ENCODE data around the gene GOLGB1. TPM values are rescaled to one million over a fixed set of nuclear protein-coding genes. Genes with fewer than 3 reads are reported as not detected.
"Not testable (repeated sequence)": the region's sequence is repeated elsewhere in the genome, so short reads cannot be mapped to it uniquely, and the experiment has no call there.

Gene GOLGB1
- total RNA-seq, 1 experiment from 2014 or later, result 5.0 TPM

DNA sequence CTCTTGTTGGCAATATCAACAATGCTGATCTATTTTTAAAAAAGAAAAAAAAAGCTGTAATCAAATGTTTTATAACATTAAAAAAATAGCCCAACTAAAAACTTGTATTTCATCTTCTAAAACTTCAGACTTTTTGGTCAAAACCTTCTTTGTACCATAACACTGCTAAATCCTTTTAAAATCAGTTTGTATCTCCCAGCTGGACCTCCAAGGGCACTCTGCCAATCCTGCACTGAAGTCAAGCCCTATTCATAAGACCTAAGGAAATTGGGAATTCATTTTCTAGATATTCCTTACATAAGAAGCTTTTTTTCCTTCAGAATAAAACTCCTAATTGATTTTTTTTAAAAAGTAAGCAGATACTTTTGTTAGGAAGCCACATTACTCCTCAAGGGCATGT lies 50.6 kb downstream of the GOLGB1 start:
- in situ Hi-C loops (cut with HindIII; ENCODE audit: low pct_unique_long_range_greater_than_20kb, low sequenced_read_pairs), result no loop called here
- no peak for DNase-seq (ENCODE audit: low read depth)

DNA sequence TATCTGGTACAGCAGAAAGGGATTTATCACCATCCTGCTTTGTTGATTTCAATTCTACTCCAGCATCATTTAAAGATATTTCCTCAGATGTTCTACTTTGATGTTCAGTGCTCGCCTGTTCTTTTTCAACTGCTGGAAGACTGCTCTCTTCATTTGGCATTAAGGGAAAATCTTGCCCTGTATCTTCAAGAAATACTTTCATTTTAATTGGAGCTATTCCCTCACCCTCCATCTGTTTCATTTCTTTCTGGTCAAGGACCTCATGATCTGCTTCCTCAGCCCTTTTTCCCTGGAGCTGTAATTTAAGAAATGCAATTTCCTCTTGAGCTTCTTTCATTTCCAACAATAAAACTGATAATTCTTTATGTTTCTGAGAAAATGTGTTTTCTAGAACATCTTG lies 51.1 kb downstream of the GOLGB1 start:
- in situ Hi-C loops (cut with HindIII; ENCODE audit: low pct_unique_long_range_greater_than_20kb, low sequenced_read_pairs), result no loop called here
- no peak for DNase-seq (ENCODE audit: low read depth)

DNA sequence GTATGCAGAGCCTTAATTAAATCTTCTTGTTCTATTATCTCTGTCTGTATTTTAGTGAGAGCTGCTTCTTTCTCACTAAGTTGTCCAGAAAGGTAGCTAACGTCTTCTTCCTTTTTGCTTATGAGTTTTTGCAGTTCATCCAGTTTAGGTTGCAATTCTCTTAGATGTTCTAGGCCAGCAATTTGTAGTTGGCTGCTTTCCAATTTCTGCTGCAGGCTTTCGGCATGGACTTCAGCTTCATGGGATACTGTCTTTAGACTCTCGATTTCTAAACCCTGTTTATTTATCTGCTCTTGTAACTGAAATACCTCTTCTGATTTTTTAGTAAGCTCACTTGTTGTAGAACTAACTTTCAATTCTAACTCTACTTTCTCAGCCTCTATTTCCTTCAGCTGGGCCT lies 53.4 kb downstream of the GOLGB1 start:
- in situ Hi-C loops (cut with HindIII; ENCODE audit: low pct_unique_long_range_greater_than_20kb, low sequenced_read_pairs), result no loop called here
- no peak for DNase-seq (ENCODE audit: low read depth)

DNA sequence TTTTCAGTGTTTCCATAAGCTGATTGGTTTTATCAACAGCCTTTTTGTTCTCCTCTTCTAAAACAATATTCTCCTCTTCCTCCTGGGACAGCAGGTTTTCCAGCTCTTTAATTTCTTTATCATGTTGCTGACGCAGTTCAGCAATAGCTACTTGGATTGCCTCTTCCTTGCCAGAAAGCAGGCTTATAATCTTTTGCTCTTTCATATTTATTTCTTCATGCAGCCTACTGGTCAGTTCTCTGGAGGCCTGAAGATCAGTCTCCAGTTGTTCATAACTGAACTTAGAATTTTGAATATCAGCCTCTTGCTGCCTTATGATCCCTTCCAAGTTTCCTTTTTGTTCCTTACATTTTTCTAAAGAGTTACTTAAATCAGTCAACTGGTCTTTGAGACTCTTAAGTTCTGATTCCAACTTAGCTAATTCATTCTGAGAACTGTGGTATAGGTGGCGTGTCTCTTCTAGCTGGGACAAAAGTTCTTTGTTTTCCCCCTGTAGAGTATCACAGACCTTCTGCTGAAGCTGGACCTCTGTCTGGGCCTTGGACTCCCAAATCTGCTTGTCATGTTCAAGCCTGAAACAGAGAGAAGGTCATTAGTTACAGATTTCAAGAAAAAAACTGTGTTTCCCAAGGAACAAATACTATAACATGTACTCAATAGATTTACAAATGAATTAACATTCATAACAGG lies 57.4 kb downstream of the GOLGB1 start:
- in situ Hi-C loops (cut with HindIII; ENCODE audit: low pct_unique_long_range_greater_than_20kb, low sequenced_read_pairs), result no loop called here

DNA sequence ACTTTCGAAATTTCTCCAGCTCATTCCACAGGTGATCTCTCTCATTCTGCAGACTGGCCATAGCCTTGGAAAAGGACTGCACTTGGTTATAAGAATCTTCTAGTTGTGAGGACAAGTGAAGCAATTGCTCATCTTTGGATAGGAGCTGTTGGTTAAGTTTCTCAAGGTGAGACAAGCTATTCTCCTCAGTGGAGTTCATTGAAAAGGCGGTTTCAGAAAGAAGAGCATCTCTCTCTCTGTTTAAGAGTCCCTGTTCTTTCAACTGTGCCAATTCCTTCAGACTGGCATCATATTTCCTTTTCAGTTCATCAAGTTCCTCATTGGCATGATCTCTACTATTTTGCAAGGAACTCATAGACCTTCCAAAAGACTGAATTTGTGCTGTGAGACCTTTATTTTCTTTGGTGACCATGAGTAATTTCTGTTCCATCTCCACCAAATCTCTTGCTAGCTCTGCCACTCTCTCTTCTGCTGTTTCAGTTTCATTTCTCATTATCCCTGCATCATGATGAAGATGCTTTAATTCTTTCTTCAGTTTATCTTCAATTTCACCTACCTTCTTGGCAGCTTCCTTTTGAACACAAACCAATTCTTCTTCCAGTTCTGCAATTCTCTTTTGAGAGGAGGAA lies 58.6 kb downstream of the GOLGB1 start:
- in situ Hi-C loops (cut with HindIII; ENCODE audit: low pct_unique_long_range_greater_than_20kb, low sequenced_read_pairs), result no loop called here
- DNase-seq (ENCODE audit: low read depth), result no peak

More for the DNA sequence above, 57.4 kb downstream of the GOLGB1 start:
- DNase-seq (ENCODE audit: low read depth), result no peak

DNA sequence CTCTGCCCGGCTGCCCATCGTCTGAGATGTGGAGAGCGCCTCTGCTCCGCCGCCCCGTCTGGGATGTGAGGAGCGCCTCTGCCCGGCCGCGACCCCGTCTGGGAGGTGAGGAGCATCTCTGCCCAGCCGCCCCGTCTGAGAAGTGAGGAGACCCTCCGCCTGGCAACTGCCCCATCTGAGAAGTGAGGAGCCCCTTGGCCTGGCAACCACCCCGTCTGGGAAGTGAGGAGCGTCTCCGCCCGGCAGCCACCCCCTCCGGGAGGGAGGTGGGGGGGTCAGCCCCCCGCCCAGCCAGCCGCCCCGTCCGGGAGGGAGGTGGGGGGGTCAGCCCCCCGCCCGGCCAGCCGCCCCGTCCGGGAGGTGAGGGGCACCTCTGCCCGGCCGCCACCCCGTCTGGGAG lies 60.8 kb downstream of the GOLGB1 start:
- in situ Hi-C loops (cut with HindIII; ENCODE audit: low pct_unique_long_range_greater_than_20kb, low sequenced_read_pairs); DNase-seq (ENCODE audit: low read depth): not testable (repeated sequence)

DNA sequence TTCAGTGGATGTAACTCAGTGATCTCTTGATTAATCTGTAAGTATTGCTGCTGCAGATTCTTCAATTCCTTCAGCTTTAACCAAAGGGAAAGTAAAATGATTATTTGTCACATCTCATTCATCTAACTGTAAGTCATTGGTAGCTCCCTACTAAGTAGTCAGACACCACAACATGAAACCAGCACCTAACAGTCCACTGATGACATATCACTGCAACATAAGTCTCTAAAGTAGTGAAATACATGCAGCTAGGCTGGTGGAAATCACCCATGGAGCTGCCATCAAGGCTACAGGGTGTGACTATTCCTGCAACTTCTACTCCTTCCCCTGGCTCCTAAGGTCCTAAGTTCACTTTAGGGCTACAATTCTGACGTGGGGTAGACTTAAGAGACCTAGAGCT lies 67.7 kb downstream of the GOLGB1 start:
- DNase-seq (ENCODE audit: low read depth), result no peak
- in situ Hi-C loops (cut with HindIII; ENCODE audit: low pct_unique_long_range_greater_than_20kb, low sequenced_read_pairs), result no loop called here

DNA sequence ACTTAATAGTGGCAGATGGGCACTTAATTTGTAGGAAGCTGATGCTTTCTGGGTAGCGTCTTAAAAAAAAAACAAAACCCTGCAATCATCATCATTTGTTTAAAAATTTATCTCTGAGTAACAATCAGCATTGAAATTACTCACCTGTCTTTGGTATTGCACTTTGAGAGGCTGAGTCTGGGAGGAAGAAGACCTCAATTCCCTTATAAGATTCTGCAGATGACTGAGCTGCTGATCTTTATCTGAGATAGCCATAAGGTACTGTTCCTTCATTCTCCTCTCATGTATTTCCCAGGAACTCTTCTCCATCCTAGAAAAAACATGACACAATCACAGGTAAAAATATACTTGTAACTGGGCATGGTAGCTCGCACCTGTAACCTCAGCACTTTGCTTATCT lies 72.4 kb downstream of the GOLGB1 start:
- DNase-seq (ENCODE audit: low read depth), result no peak
- in situ Hi-C loops (cut with HindIII; ENCODE audit: low pct_unique_long_range_greater_than_20kb, low sequenced_read_pairs), result no loop called here

DNA sequence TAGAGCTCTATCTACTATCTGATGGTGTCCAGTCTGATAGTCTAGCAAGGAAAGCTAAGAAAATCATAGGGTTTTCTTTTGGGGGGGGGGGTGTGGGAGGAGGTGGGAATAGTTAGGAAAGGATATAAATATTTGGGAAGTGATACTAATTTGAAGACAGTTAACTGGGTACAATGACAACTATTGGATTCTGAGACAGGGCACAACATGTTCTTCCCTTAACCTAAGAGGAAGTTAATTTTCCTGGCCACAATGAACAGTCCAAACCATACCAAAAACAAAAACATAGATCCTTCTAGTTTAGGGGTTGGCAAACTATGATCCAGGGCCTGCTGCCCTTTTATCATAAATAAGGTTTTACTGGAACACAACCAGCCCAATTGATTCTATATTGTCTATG lies 78.9 kb downstream of the GOLGB1 start:
- in situ Hi-C loops (cut with HindIII; ENCODE audit: low pct_unique_long_range_greater_than_20kb, low sequenced_read_pairs), result no loop called here

DNA sequence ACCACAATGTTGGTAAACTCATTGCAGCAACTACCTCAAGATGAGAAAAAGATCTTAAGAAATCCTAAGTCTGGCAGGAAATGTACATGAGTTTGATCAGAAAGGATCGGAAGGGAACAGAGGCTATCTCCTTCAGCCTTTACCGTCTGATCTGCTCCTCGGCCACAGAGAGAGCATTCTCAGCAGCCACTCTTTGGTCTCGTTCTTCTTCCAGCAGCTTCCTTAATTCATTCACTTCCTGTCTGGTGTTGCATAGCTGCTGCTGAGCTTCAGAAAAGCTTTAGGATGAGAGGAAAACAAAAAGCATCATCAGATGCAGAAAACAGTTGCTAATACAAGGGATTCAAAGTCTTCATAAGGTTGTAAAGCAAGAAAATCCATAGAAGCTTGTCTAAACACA lies 82.2 kb downstream of the GOLGB1 start:
- in situ Hi-C loops (cut with HindIII; ENCODE audit: low pct_unique_long_range_greater_than_20kb, low sequenced_read_pairs), result no loop called here
- no peak for DNase-seq (ENCODE audit: low read depth)

More for the DNA sequence above, 78.9 kb downstream of the GOLGB1 start:
- DNase-seq (ENCODE audit: low read depth), result no peak

DNA sequence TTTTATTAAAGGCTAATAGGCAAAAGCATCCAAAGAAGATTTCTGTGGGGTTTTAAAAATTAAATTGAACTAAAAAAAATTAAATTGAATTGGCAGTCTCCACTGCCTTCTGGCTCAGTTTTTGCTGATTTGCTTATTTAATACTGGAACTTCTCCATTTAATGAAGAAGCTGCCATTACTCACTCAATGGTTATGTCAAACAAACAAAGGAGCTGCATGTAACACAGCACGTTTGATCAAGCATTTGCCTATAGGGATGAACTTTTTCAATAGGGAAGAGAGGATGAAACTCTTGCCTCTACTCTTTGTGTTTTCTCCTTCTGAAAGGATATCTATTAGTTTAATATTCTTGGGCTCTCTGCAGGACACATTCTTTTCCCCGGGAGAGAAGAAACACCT lies 84.1 kb downstream of the GOLGB1 start:
- DNase-seq (ENCODE audit: low read depth), result no peak
- in situ Hi-C loops (cut with HindIII; ENCODE audit: low pct_unique_long_range_greater_than_20kb, low sequenced_read_pairs), result no loop called here

DNA sequence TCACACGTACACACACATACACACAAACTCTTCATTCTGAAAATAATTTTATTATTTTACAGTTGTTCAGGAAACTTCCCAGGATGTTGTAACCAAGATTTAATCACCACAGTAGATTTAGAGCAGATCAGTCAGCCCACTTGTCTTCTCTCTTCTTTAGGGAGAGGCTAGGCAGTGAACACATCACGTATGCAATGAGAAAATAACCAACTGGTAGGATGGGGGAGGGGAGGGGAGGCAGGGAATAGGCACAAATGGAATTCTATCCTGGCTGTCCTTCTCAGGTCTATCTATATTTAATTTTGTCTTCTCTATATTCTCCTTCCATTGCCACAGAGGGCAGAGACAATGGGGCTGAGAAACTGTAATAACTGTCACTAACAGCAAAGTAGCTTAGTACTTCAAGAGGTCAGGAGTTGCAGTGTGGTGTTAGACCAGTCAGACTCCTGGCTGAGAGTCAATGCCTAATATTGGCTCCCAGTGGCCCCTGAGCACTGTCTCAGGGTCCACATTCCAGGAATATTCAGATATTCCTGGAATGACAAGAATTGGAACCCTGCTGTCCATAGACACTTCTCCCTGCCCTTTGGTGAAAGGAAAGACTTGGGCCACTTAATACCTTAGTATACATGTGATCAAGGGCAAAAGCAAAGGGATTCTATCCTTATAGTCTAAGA lies 86.2 kb downstream of the GOLGB1 start:
- in situ Hi-C loops (cut with HindIII; ENCODE audit: low pct_unique_long_range_greater_than_20kb, low sequenced_read_pairs), result no loop called here
- no peak for DNase-seq (ENCODE audit: low read depth)

DNA sequence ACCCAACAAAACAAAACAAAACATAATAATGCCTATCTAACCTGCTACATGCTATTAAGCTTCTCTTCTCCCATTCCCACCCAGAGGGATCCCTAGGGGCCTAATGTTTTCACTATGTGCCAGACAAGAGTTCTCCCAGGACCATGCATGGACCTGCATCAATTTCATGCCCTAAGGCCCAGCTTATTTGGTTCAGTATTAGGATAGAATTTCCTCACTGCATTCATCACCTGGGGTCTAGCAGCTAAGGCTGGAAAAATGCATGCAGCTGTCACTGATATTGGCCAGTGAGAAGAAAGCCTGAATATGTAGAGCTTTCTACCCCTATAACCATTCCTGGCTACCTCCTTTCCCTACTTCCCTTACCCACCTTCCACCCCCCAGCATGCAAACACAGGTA lies 86.8 kb downstream of the GOLGB1 start:
- in situ Hi-C loops (cut with HindIII; ENCODE audit: low pct_unique_long_range_greater_than_20kb, low sequenced_read_pairs), result no loop called here
- DNase-seq (ENCODE audit: low read depth), result no peak

DNA sequence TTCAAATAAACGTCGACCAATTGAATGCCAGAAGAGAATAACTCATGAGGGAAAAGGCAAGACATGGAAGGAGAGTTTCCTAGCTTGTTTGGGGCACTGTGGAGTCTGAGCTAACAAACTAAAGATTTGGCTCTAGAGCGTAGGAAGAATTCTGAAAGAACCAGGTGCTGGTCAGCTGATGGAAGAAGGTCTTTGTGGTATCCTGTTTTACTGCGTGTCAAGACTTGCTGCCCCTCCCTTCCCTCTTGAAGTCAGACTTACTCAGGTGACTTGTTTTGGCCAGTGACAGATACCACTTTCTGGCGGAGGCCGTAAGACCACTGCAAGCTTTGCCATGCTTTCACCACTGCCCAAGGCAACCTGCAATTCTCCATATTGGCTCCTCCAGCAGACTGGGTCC lies 88.2 kb downstream of the GOLGB1 start:
- DNase-seq (ENCODE audit: low read depth), result no peak
- in situ Hi-C loops (cut with HindIII; ENCODE audit: low pct_unique_long_range_greater_than_20kb, low sequenced_read_pairs), result no loop called here

DNA sequence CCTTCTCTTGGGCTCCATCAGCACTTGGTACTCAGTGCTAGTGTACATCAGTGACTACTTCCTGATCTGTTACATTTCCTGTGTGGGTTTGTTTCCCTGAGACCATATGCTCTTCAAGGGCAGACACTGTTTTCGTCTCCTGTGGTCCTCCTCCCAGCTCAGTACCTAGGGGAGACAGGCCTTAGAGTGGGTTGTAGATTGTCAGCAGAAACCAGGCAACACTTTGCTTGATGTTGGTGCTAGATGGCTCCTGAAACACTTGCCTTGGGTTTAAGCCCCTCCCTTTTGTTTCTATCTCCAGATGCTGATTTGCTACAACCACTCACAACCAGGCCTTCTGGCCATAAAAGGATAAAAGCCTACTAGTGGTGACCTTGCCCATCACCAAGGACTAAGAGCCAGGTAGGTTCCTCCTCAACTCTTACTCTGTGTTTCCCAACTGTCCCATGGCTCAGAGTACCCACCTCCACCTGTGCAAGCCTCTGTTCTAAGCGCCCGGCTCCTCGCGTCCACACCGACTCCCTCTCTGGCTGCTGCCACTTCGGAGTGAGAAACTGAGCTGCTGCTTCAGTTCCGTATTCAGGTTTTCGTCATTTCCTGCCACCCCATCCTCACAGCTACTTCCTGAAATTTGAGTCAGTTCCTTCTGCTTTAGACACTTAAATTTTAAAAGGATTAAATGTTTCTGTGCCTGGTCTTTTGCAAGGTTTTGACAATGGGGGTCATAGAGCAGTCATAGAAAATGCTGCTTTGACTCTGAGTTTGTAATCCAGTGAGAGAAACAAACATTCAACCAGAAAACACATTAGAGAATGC lies 89.0 kb downstream of the GOLGB1 start, which contains the start of gene HCLS1:
HCLS1 (minus strand) TSS at position 548 of the 816 bp plus-strand sequence. CDS start 2,556 bp downstream, outside the sequence.
- in situ Hi-C loops (cut with HindIII; ENCODE audit: low pct_unique_long_range_greater_than_20kb, low sequenced_read_pairs), result no loop called here

DNA sequence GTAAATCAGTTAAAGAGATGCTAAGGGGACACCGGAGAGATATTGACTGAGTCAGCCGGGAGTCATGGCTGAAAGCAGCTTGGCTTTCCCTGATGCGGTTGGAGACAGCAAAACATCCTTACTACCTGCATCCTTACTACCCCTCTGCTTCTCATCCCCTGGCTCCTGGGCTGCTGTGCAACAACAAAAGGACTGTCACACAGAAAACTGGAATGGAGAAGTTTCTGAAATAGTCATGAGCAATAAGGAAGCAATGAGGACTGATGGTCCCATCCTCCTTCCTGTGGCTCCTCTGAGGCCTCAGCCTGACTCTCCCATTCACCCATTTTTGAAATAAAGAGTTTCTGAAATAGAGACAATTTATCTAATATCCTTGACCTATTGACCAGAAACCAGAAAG lies 90.0 kb downstream of the GOLGB1 start:
- DNase-seq (ENCODE audit: low read depth), result no peak
- in situ Hi-C loops (cut with HindIII; ENCODE audit: low pct_unique_long_range_greater_than_20kb, low sequenced_read_pairs), result no loop called here

More for the DNA sequence above, 89.0 kb downstream of the GOLGB1 start, which contains the start of gene HCLS1:
- DNase-seq (ENCODE audit: low read depth), result no peak

DNA sequence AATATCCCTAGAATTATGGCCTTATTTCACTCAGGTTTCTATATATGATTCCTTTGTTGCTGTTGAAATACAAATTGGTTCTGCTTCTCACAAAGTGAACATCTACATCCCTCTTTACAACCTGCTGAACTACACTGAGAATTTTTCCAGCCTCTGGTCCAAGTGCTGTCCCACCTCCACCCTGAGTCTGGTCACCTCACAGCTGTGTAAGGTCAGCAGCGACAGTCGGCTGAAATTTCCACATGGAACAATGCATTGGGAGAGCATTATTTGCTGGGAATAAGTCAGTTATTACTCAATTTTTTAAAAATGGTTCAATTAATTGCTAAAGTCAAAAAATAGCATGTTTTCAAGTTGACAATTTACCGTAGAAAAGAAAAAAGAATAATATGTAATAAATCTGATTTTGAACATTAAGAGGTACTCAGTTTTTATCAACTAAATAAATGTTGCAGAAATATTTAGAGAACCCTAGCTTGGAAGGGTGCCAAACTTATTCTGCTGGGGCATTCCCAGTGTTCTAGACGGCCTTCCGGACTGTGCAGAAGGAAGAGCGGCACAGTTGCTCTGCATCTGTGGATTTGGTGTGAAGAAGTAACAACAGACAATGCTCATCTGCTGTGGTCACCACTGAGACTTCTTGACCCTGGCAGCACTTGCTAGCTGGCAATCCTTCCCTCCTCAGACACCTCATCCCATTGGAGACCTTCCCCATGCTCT lies 90.7 kb downstream of the GOLGB1 start:
- in situ Hi-C loops (cut with HindIII; ENCODE audit: low pct_unique_long_range_greater_than_20kb, low sequenced_read_pairs), result no loop called here
- DNase-seq (ENCODE audit: low read depth), result no peak

All from Caki2 (cell line).